ENCODE data around the gene ADNP.
"Not testable (repeated sequence)": the region's sequence is repeated elsewhere in the genome, so short reads cannot be mapped to it uniquely, and the experiment has no call there.

The ADNP gene

DNA sequence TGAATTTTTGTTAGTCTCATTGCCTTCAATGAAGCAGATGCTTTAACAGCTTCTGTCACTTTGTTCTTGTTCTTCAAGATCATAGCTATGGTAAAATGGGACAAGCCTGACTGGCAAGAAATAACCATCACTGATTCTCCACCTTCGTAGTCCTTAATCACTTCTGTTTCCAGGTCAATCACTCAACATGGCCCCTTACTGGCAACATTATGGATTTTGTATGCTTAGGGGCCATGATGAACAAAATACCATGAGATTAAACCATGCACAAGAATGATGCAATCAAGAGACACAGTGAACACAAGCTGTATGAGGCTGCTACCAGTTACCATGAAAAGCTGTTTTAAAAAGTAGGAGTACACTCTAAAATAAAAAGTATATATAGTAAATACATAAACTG is 32.8 kb downstream of the ADNP start:
- no peak for DNase-seq

DNA sequence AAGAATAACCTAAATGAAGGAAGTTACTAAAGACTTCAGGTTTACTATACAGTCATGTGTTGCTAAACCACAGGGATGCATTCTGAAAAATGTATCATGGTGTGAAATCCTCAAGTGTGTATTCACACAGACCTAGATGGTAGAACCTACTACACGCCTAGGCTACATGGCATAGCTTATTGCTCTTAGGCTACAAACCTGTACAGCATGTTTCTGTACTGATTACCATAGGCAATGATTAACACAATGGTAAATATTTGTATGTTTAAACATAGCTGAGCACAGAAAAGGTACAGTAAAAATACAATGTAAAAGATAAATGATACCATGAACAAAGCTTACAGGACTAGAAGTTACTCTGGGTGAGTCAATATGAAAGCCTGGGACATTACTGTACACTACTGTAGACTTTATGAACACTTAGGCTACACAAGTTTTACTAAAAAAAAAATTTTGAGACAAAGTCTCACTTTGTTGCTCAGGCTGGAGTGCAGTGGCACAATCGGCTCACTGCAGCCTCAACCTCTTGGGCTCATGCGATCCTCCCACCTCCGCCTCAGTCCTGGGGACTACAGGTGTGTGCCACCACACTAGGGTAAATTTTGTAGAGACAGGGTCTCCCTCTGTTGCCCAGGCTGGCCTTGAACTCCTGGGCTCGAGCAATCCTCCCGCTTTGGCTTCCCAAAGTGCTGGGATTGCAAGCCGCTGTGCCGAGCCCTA is 36.0 kb downstream of the ADNP start:
- DNase-seq = no peak

DNA sequence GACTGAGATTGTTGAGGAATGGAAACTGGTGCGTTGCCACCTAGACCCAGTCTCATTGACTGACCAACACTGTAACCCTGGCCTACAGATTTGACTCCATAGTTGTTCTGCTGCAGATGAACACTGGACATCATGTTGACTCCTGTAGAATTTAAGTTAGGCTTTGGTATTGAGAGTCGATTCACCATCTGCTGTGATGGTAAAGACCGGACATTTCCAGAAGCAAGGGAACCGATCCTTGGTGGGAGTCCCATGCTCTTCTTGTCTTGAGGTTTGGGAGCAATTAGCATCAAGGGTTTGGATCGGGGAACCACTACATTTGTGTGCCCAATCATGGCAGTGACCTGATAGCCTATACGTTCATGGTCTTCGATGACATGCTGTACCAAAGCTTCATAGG is 37.6 kb downstream of the ADNP start:
- no peak for DNase-seq

DNA sequence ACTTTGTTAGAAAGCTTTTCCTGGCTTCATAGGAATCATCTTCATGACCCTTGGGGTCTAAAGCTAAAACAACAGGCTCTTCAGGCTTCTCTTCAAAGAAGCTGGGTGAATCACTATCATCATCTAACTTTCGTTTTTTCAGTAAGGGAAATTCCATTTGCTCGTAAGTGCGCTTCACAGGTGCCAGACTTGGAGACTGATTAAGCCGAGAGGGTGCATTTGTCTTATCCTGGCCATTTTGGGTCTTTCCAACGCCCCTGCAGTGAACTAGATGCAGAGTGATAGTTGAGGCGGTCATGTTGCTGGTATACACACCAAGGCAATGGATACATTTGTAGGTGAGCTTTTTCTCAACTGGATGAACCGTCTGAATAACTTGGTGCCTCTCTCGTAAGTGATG is 38.8 kb downstream of the ADNP start:
- no peak for DNase-seq

DNA sequence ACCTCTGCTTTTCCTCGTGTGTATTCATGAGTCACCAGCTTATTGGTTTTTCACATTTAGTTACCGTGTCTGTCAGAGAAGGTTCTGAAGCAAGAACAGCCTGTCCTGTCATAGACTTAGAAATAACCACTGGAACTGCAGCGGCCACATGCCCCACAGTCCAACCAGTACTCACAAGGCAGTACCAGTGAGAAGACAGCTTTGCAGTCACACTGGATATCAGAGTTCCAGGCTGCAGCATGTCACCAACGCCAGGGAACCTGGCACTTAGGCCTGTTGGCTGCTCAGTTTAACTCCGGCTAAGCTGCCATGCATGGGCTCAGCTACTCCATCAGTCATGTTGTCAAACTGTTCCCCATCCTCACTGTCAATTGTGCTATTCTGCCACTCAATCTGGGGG is 40.1 kb downstream of the ADNP start:
- no peak for DNase-seq

DNA sequence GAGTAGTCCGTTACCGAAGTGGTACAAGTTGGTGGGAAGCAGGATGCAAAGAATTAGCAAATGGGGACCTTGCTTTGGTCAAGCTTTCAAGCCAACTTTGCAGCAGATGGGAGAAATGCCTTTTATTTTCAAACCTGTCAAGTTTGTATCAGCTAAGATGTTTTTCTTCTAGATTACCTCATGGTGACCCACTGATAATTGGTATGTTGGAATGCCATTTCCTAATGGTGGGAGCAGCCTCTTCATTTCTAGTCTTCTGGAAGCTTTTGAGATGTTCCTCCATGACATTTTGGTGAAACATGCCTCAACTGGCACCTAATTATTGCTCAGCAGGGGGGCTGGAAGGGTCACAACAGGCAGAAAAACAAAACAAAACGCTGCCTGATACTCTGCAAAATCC is 43.7 kb downstream of the ADNP start:
- no peak for DNase-seq

DNA sequence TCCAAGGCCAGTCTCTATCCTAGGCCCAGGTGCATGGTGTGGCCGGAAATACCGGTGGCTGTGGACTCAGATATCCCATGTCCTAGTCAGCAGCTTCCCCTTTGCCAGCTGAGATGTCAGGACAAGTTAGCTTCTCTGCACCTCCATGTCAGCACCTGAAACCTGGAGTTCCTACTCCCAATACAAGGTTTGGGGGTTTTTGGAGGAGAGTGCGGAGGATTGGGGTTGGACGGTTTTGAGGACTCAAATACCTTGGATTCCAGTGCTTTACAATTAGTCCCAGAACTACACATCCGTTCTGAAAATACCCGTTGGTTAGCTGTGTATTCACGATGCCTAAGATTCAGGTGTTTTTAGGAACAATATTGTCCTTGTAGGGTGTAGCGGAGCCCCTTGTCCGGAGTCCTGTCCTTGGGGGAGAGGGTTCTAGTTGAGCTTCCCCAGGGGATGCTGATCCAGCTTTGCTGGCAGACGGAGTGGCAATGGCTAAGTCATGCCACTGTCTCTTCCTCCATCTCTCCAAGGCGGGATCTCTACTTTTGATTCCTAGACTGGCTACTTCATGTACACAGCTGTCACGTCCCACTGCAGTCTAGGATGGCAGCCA is 45.0 kb downstream of the ADNP start:
- no peak for DNase-seq

DNA sequence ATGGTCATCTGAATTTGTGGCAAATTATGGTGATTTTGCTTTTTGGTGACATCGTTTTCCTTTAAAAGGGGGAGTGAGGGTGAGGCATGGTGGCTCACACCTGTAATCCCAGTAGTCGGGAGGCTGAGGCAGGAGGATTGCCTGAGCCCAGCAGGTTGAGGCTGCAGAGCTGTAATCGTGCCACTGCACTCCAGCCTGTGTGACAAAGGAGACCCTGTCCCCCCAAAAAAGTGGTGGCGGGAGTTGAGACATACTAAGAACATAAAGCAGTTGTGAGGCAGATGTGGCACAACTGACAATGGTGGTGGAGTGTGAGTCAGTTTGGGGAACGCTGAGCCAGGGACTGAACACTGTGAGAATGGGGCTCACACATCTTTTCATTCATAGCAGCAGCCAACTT is 45.5 kb downstream of the ADNP start:
- DNase-seq = no peak

DNA sequence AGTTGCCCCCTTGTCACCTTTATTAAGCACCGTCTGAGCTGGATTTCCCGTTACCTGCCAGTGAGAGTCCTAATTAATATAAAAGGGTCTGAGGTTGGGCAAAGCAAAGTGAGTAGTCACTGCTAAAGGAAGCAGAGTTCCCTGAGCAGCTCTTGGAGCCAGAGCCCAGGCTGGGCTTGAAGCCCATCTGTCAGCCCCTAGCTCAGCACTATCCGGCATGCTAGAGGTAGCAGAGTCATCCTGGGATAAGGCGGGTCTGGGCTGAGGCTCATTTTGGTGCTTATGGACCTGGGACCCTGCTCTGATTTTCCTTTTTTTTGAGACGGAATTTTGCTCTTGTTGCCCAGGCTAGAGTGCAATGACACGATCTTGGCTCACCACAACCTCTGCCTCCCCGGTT is 46.2 kb downstream of the ADNP start:
- DNase-seq = no peak

DNA sequence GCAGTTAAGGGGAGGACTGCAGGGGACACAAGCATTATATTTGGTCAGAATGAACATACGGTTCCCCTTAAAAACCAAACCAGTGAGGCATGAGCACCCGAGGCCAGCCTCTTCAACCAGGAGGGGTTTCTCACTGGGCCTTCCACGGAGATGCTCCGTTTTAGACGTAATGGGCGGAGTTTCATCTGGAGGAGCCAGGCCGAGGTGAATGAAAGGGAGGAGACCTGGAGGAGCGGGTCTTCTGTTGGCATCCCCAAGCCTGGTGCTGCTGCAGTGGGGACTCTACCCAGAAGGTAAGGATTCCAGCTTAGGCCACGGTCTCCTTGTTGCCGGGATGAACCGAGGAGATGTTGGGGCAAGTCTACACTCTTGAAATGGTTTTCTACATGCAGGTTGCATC is 47.4 kb downstream of the ADNP start:
- no peak for DNase-seq

DNA sequence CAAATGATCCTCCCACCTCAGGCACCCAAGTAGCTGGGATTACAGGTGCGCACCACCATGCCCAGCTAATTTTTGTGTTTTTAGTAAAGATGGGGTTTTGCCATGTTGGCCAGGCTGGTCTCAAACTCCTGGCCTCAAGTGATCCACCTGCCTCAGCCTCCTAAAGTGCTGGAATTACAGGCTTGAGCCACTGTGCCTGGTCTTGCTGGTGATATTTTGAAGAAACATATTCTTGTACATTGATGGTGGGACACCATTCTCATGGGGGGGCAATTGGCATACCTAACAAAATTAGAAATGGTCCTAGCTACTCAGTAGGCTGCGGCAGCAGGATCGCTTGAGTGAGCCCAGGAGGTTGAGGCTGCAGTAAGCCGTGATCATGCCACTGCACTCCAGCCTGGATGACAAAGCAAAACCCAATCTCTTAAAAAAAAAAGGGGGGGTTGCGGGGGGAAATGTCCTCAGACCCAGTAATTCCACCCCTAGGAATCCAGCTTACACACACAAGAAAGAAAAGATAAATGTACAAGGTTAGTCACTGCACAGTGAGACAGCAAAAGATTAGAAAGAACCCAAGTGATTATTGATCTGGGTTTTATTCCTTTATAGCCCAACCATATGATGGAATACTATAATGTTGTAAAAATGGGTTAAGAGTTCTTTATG is 49.3 kb downstream of the ADNP start:
- DNase-seq = not testable (repeated sequence)

DNA sequence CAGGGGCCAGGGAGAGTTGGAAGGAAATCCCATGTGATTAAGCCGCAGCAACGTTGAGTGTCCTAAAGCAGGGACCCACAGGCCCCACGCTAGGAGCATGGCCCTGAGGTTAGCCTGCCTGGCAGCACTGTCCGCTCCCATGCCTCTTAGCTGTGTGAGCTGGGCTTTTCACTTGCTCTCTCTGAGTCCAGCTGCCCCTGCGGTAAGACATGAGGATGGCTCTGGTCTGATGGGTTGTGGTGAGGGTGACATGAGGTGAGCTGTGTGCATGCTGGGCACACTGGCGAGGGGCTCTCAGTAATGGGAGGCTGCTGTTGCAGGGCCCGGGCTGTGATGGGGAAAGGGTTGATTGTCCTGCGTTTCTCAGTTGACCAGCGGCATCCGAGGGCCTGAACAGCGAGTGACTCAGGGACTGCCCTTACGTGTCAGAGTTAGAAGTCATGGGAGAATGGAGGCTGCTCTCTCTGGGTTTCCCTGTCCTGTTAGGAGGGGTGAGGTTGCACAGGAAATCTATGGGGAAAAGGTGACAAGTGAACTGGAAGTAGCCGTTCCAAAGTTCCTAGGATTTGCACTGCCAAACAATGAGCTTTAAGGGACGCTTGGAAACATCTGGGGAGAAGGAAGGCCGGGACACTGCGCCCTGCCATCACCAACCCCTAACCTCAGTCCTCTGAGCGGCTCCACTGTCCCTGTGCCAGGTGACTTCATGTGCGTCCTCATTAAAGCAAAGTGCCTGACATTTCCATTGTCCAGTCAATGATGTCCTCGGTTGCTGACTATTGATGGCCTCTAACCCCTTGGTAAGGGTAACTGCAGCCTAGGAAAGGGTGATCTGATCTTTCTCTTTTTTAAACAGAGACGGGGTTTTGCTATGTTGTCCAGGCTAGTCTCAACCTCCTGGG is 51.3 kb downstream of the ADNP start:
- DNase-seq = no peak

DNA sequence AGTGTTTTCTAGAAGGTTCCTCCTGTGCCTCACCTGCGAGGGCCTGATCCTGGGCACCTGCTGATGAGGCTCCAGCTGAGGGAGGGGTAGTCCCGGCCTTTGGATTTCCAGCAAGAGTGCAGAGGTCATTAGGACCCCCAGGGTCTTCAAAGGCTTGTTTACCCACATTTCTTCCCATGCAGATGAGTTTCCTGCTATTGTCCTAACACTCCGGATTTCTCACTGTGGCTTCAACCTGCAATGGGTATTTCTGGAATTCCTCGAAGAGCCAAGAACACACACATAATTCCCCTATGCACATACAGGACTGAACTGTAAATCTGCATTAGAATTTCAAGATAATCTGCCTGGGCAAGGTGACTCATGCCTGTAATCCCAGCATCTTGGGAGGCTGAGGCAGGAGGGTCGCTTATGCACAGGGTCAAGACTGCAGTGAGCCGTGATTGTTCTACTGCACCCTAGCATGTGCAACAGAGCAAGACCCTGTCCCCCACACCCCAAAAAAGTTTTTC is 53.9 kb downstream of the ADNP start:
- DNase-seq = no peak

DNA sequence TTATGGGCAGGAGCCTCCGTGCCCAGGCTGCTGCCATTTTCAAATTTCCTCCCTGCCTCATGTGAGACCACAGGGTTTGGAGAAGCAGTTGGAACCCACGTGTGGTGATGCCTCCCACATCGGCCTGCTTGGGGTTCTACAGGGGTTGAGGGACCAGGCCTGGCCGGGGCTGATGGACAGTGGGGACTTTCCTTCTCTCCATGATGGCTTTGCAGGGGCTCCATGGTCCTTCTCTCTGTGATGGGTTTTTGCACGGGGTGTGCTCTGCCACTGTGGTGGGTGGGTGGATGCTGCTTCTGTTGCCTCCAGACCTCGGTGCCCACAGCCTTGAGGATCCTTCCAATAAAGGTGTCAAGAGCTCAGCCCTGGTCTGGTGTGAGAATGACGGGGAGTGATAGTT is 54.4 kb downstream of the ADNP start:
- DNase-seq = no peak

DNA sequence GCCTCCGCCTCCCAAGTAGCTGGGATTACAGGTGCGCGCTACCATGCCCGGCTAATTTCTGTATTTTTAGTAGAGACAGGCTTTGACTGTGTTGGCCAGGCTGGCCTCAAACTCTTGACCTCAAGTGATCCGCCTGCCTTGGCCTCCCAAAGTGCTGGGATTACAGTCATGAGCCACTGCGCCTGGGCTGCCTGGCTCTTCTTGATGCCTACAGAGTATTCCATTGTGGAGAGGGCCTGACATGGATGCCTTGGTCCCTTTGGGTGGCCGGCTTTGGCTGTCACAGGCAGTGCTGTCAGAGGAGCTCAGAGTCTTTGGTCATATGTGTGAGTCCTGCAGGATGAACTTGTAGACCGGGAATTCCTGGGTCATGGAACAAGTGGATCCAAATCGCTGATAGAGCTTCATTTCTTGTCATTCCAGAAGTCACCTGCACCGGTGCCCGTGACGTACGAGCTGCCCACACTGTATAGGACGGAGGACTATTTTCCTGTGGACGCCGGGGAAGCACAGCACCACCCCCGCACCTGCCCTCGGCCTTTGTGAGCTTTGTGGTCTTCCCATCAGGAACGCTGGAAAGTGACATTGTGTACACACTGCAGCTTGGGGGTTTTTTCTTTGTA is 55.1 kb downstream of the ADNP start:
- DNase-seq = no peak

DNA sequence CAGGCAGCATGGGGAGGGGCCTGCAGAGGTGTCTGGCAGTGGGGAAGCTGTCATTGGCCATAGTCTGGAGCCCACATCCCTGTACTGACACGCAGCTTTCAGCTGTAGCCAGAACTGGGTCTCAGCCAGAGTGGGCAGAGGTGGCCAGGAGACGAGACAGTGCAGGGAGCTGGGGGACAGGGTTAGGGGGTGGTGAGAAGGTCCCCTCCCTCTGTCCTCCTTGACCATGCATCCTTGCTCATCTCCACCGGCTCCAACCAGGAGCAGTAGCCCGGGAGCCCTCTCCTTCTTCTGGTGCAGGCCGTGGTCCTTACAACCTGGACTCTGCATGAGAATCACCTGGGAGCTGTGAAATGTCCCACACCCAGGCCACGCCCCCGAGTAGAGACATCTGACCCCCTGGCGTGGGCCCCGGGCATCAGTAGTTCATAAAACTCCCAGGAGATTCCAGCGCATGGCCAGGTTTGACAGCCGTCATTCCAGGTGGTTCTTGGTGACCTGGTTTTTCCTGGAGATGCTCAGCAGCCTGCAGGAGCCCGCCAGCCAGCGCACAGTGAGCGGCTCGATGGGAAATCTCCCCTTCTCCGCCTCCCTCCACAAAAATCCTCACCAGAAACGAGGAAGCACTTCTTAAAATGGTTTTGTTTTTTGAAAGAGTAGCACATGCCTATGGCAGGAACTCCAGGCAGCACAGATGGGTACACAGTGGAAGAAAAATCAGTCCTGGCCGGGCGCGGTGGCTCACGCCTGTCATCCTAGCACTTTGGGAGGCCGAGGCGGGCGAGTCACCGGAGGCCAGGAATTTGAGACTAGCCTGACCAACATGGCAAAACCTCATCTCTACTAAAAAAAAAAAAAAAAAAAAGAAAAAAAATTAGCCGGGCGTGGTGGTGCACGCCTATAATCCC is 56.2 kb downstream of the ADNP start:
- DNase-seq = no peak

DNA sequence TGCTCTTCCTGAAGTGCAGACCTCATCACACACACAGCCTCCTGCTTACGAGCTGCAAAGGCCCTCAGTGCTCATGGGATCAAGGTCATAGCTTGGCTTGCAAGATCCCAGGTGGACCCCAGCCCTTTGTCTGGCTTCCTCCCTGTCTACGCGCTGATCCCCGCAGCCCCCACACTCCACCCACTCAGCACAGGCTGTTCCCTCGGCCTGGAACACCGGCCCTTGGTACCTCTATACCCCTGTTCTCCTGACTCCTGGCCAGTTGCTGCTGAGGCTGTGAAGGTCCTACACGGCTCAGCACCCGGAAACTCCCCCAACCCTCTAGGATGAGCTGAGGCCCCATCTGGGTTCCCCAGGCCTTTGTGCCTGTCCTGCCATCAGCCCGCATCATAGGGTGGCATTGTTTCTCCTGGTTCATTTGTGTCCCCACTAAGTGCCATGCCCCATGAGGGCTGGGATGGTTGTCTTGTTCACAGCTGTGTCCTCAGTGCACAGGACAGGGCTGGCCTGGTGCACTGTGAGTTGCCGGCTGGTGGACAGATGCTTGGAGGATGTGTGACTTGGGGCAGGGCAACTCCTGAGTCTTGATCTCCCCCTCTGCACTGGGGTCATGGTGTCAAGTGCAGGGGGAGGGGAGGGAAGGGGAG is 57.0 kb downstream of the ADNP start:
- DNase-seq = no peak

DNA sequence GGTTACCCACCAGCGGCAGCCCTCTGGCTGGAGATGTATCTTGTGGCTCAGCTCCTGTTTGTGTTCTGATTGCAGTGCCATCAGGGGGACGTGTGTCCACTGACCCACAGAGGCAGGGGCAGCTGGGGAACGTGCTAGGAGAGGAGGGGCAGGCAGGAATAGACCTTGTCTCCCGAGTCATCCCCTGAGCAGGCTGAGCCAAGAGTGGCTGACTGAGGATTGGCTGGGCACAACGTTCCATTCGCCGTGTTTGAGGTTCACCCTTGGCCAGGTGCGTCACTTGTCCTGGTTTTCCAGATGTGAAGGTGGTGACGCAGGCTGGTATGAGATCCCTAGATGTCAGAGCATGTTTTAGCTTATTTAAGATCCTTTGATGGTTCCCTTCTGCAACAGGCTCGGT is 57.7 kb downstream of the ADNP start:
- DNase-seq = no peak

DNA sequence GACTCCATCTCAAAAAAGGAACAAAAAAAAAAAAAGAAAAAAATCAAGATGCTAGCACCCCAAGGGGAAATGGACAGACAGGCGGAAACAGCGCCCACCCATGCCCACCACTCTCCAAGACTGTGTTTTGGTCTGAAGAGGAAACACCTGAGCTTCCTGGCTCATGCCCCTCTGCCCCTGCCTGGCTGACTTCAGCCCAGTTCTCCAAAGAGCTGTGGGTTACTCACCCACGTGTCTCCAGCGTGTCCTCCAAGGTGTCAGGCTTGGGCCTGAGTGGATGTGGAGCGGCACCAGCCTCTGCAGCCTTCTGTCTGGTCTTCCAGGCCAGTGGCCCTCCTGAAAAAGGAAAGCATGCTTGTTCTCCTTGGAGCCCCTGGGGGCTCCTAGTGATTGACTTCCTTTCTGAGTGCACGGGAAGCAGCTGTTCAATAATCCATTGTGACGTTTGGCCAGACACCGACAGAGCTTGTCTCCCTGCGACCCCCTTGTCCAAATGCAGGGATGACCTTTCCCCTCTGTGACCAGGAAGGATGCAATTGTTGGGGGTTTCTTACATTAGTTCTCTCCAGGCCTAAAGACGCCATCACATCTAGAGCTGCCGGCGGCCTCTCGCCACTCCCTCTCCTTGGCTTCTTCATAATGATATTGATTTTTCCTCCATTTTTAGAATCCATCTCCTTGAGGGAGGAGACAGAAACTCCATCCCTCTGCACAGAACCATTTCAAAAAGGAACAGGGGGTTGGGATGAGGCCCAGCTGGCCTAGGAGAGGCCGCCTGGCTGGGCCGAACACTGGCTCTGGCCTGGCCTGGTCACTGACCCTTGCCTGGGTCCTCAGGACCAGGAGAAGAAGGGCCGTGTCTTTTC is 58.4 kb downstream of the ADNP start:
- DNase-seq = no peak

DNA sequence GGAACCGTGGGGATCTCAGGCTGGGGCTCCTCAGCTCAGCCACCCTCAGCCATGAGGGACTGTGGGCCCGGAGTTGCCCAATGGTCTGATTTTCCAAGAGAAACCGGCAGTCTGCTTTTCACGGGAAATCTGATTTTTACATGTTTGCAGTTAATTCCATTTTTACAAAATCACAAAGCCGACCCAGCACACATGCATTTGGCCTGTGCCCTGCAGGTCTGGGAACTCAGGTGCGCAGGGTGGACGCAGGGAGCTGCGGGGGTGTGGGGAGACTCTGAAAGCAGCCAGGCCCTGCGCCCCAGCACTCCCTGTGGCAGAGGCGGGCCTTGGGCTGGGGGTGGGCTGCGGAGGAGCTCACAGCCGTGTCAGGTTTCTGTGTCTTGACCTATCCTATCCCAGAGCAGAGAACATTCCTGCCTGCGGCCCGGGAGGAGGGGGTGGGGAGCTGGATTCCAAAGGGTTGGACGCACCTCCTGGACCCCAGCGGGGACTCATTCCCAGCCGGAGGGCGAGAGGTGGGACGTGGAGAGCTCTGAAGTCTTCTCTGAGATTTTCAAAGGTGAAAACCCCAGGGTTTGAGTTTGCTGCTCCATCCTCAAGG is 60.6 kb downstream of the ADNP start:
- no peak for DNase-seq
